HFFc6 (cell line): ENCODE measurements around the gene CPED1. TPM values are rescaled to one million over a fixed set of nuclear protein-coding genes. Genes with fewer than 3 reads are reported as not detected.

ENCODE experiments used
- DNase-seq: peaks from one replicate; pipeline ENCODE4 v3.0.0-alpha.2; 2018
- H3K27ac Mint-ChIP-seq: 2 replicates; pipeline ENCODE4 v1.8.0; 2020; ENCODE audit warnings: mild to moderate bottlenecking, mixed read lengths
- H3K27me3 Mint-ChIP-seq: 2 replicates; pipeline ENCODE4 v1.8.0; 2021; ENCODE audit warnings: mild to moderate bottlenecking, moderate library complexity, mixed read lengths; ENCODE audit not compliant: insufficient read depth
- H3K36me3 Mint-ChIP-seq: 2 replicates; pipeline ENCODE4 v1.8.0; 2021; ENCODE audit warnings: low read depth, mixed read lengths
- H3K4me1 Mint-ChIP-seq: 2 replicates; pipeline ENCODE4 v1.8.0; 2020; ENCODE audit warnings: low read depth, mixed read lengths
- H3K4me3 Mint-ChIP-seq: 2 replicates; pipeline ENCODE4 v1.8.0; 2020; ENCODE audit warnings: mild to moderate bottlenecking, moderate library complexity, mixed read lengths
- H3K9me3 Mint-ChIP-seq: 2 replicates; pipeline ENCODE4 v1.8.0; 2020; ENCODE audit warnings: mild to moderate bottlenecking, mixed read lengths
- total RNA-seq, 6 experiments: library from RNA; stranded (reverse); fragmentation: NEBNext Ultra II Directional; extraction: Animal tissue kit (Norgen Biotek cat#: 25700); gene quantifications; 2 replicates in 1 of 6; 3 replicates in 5 of 6; pipeline ENCODE4 v1.2.3, GENCODE V29; 2021
- TF ChIP-seq, protein P1 (sequence below): fragments of 200-600 bp; sonication (generic); IDR thresholded peaks from 2 replicates; pipeline ENCODE4 v1.5.0; 2021; ENCODE audit warnings: antibody characterized with exemption, mild to moderate bottlenecking

Gene CPED1
- total RNA-seq, 6 experiments from 2014 or later, result 85.0 to 112 (median 95.9) TPM

DNA sequence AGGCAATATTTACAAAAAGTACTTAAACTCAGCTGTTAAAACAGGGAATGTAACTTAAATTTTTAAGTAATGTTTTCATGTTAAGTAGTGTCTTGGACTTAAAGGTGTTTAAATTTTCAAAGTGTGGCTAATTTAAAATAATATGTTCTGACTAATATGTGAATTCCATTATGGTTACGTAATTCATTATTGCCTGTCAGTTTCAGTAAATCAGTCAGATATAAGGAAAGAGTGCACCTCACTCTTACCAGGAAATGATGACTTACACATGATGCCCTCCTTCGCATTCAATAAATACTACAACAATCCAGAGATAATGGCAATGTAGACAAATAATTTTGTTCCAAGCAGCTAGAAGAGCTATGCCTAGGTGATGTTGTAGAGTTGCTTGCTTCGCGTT, 271.3 kb downstream of the CPED1 start:
- peaks cover 56% of the 10 kb centered on the region for H3K36me3 Mint-ChIP-seq
- no peak overlapping the region for H3K4me3 Mint-ChIP-seq
- no peaks in the 10 kb centered on the region for H3K9me3 Mint-ChIP-seq
- H3K27ac Mint-ChIP-seq, result no peak overlapping the region
- no peak for DNase-seq
- peaks cover 2% of the 10 kb centered on the region; the same call in 1 of the 2 replicates for H3K27me3 Mint-ChIP-seq
- H3K4me1 Mint-ChIP-seq, result peaks cover 35% of the 10 kb centered on the region
- TF ChIP-seq, protein P1, sequence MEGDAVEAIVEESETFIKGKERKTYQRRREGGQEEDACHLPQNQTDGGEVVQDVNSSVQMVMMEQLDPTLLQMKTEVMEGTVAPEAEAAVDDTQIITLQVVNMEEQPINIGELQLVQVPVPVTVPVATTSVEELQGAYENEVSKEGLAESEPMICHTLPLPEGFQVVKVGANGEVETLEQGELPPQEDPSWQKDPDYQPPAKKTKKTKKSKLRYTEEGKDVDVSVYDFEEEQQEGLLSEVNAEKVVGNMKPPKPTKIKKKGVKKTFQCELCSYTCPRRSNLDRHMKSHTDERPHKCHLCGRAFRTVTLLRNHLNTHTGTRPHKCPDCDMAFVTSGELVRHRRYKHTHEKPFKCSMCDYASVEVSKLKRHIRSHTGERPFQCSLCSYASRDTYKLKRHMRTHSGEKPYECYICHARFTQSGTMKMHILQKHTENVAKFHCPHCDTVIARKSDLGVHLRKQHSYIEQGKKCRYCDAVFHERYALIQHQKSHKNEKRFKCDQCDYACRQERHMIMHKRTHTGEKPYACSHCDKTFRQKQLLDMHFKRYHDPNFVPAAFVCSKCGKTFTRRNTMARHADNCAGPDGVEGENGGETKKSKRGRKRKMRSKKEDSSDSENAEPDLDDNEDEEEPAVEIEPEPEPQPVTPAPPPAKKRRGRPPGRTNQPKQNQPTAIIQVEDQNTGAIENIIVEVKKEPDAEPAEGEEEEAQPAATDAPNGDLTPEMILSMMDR, result no peak

DNA sequence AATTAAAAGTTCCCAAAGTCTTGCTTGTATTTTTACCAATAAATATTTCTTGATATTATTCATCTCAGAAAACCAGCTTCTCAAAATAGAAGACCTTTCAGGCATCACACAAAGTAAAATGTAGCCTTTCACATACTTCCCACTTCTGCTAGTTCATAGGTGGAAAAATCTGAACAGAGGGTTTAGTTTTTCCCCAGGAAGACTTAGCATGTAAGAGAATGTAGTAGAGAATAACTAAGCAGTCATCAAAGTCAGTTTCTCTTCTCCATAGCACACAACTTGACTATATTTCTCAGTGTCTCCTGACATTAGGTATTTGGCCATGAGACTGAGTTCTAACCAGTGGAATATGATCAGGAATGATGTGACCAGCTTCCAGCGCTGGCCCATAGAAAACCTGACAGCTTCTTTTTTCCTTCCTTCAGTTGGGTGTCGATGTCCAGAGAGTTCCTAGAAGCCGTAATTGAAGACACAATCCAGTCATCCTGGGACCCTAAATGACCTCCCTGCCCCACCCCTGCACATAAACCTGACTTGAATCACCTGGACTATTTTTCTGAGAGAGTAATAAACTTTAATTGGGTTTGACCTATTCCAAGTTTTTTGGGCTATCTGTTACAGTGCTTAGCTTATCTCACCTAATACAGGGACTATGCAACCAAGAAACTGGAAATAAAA, 272.8 kb downstream of the CPED1 start:
- Mint-ChIP-seq H3K27me3 (peaks cover 3% of the 10 kb centered on the region; the same call in 1 of the 2 replicates), H3K4me3 (no peak overlapping the region), H3K27ac (no peak overlapping the region), H3K36me3 (peaks cover 50% of the 10 kb centered on the region), H3K4me1 (peaks cover 35% of the 10 kb centered on the region), H3K9me3 (no peaks in the 10 kb centered on the region)
- no peak for DNase-seq
- TF ChIP-seq, protein P1, result no peak

DNA sequence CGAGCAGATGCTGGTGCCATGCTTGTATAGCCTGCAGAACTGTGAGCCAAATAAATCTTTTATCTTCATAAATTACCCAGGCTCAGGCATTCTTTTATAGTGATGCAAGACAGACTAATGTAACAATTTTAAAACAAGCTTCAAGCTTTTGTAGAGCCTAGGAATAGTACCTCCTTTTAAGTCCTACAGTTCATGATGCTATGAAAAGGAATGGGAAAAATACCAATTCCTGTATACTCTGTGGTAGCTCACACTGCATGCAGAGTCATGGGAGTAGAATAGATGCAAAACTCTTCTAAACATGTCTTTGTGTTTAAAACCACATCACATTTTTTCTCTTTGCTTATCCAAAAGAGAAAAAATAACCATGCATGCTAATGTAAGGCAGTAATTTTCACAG, 273.7 kb downstream of the CPED1 start:
- peak; percentile 34 for DNase-seq
- Mint-ChIP-seq H3K4me3 (no peak overlapping the region), H3K4me1 (peaks cover 35% of the 10 kb centered on the region), H3K27me3 (peaks cover 3% of the 10 kb centered on the region; the same call in 1 of the 2 replicates), H3K36me3 (peaks cover 48% of the 10 kb centered on the region), H3K9me3 (no peaks in the 10 kb centered on the region), H3K27ac (peak overlapping the region; percentile 25; the same call in 1 of the 2 replicates)
- TF ChIP-seq, protein P1, result no peak

DNA sequence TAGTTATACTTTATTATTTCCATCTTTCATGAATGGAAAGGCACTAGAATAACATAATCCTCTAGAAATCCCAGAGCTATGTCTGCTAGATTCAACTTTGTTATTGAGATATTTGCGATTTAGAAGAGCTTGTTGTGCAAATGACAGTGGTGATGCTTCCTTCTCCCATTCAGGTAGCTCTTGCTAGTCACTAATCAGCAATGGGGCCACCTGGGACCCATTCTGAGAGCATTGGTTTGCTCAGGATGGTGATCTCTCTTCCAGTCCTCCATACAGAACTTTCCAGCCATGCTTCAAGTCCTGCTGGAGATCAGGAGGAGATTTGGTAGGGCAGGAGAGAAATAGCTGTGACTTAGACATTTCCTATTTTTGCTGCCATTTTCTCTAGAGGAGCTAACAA, 274.5 kb downstream of the CPED1 start:
- TF ChIP-seq, protein P1, result no peak
- H3K27me3 Mint-ChIP-seq, result peaks cover 3% of the 10 kb centered on the region; the same call in 1 of the 2 replicates
- no peak overlapping the region for H3K27ac Mint-ChIP-seq
- H3K4me1 Mint-ChIP-seq, result peaks cover 35% of the 10 kb centered on the region
- no peak overlapping the region for H3K4me3 Mint-ChIP-seq
- no peak for DNase-seq
- no peaks in the 10 kb centered on the region for H3K9me3 Mint-ChIP-seq
- H3K36me3 Mint-ChIP-seq, result peaks cover 55% of the 10 kb centered on the region

DNA sequence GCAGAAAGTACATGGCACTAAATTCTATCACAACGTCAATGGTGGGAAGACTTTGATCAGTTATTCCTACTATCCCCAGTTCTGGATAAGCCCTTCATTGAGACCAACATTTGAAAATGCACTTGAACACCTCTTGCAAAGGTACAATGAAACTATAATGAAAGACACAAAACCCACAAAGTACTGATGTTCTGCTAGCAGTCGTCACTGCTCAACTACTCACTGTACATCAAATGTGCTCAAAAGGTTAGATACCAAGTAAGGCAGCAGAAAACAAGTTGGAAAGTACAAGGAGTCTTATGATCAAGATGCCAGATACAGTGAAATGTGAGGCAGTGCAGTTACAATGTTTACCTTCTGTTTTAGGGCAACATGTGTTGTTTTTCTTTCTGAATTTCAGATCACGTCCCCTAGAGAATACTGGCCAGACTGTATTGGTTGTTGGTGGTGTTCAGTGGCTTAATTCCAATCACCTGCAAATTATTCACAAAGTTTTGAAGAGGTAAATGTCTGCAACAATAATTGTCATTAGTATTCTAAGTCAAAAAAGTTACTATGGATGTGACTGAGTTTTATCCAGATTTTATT, 277.9 kb downstream of the CPED1 start:
- DNase-seq, result no peak
- Mint-ChIP-seq H3K27me3 (peaks cover 3% of the 10 kb centered on the region; the same call in 1 of the 2 replicates), H3K27ac (no peak overlapping the region), H3K4me1 (peaks cover 10% of the 10 kb centered on the region), H3K36me3 (peaks cover 66% of the 10 kb centered on the region), H3K4me3 (no peak overlapping the region), H3K9me3 (no peaks in the 10 kb centered on the region; the same call in 1 of the 2 replicates)
- TF ChIP-seq, protein P1, result no peak
